Natural killer cell treated with Interleukin-12 subunit alpha and Interleukin-12 subunit beta and Interleukin-15 and Interleukin-18, amount 100 ng/mL, for 72 hours (primary cell): ENCODE results near the gene CFAP46. TPM values are rescaled to one million over a fixed set of nuclear protein-coding genes. Genes with fewer than 3 reads are reported as not detected.
"Not testable (repeated sequence)": the region's sequence is repeated elsewhere in the genome, so short reads cannot be mapped to it uniquely, and the experiment has no call there.

ENCODE experiments used
- ATAC-seq, 2 donors: fragments of 150-1000 bp; cut with Tn5 transposase in 1 of 2; sonication (Bioruptor Pico), chemical (Tn5 transposase) in 1 of 2; 2 replicates each; pipeline ENCODE4 v1.10.0; 2021
- DNase-seq: peaks from one replicate; pipeline ENCODE4 v3.0.0; 2022; ENCODE audit warnings: low spot score
- H3K27ac Mint-ChIP-seq, 2 donors: 1 replicate in 1 of 2; 2 replicates in 1 of 2; pipeline ENCODE4 v1.8.0; 2022; ENCODE audit warnings: mixed read lengths in 2 of 2, mild to moderate bottlenecking in 1 of 2, moderate library complexity in 1 of 2
- H3K27me3 Mint-ChIP-seq, 2 donors: 1 replicate in 1 of 2; 2 replicates in 1 of 2; pipeline ENCODE4 v1.8.0; 2022; ENCODE audit warnings: mixed read lengths in 2 of 2
- H3K36me3 Mint-ChIP-seq: one replicate; pipeline ENCODE4 v1.8.0; 2022; ENCODE audit warnings: mixed read lengths
- H3K4me1 Mint-ChIP-seq, 2 donors: 1 replicate in 1 of 2; 2 replicates in 1 of 2; pipeline ENCODE4 v1.8.0; 2022; ENCODE audit warnings: low read depth in 2 of 2, mixed read lengths in 2 of 2, mild to moderate bottlenecking in 1 of 2
- H3K4me3 Mint-ChIP-seq: one replicate; pipeline ENCODE4 v1.8.0; 2022; ENCODE audit warnings: mixed read lengths
- H3K9me3 Mint-ChIP-seq: 2 replicates; pipeline ENCODE4 v1.8.0; 2022; ENCODE audit warnings: mixed read lengths
- total RNA-seq, 2 donors: library from RNA; stranded (reverse); gene quantifications; one replicate each; pipeline ENCODE4 v1.2.3, GENCODE V29; 2022

The CFAP46 gene
- total RNA-seq, 2 donors from 2014 or later = 0.19 TPM; not detected in 1

- H3K9me3 Mint-ChIP-seq = no peaks in the 10 kb centered on the region
- H3K27me3 Mint-ChIP-seq = peaks cover 10 to 19% of the 10 kb centered on the region in 2 donors
- DNase-seq (peak; percentile 34), ATAC-seq (no peak)
- no peak overlapping the region for H3K4me3 Mint-ChIP-seq
- H3K36me3 Mint-ChIP-seq = no peaks in the 10 kb centered on the region
- H3K27ac Mint-ChIP-seq = no peak overlapping the region
- H3K4me1 Mint-ChIP-seq = no peaks in the 10 kb centered on the region
These were observed 32.0 kb upstream of the CFAP46 start for GRCh38 chr10:132974249-132974796.

- Mint-ChIP-seq H3K36me3 (no peaks in the 10 kb centered on the region), H3K4me3 (no peak overlapping the region), H3K4me1 (no peaks in the 10 kb centered on the region), H3K9me3 (no peaks in the 10 kb centered on the region), H3K27me3 (peaks cover 13 to 23% of the 10 kb centered on the region in 2 donors), H3K27ac (no peak overlapping the region)
- ATAC-seq (no peak), DNase-seq (peak; percentile 2)
These were observed 31.5 kb upstream of the CFAP46 start for GRCh38 chr10:132973903-132974241.

GRCh38 chr10:132972986-132973902 is 30.9 kb upstream of the CFAP46 start:
- no peaks in the 10 kb centered on the region for H3K36me3 Mint-ChIP-seq
- no peaks in the 10 kb centered on the region for H3K4me1 Mint-ChIP-seq
- no peak overlapping the region for H3K27ac Mint-ChIP-seq
- no peaks in the 10 kb centered on the region for H3K9me3 Mint-ChIP-seq
- no peak overlapping the region for H3K4me3 Mint-ChIP-seq
- no peak for DNase-seq
- peaks cover 13 to 28% of the 10 kb centered on the region in 2 donors for H3K27me3 Mint-ChIP-seq
- no peak for ATAC-seq

DNA sequence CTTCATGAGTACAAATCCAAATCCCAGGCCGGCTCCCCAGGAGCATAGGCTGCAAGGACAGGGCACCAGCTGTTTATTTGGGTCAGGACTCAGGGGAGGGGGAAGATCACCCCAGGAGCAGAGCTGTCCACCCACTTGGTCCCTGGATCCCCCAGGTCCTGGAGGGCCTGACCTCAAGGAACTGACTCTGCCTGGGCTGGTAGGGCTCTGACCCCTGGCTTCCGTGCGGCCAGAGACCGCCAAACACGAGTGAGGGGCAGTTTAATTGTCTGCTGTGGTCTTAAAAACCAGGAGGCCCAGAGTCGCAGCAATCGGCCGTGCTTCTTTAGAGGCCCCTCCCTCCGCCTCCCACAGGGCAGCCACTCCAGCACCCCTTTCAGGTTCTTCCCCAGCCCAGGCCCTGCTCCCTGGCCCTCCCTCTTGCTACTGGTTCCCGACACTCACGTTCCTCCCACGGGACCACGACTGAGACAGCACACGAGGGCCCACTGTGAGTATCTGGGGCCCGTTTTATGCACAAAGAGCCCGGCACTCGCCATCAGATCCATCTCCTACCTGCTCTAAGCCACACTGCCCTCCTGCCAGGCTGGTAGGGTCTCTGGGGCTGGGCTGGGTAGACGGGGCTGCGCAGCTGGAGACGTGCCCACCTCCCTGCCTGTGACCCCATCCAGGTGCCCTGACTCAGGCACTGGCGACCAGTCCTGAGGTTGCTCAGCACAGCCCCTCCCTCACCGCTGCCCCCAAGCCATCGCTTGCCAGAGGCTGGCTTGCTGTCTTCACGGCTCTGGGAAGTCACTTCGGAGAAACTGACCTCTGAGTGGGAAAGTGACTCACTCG is 30.0 kb upstream of the CFAP46 start:
- Mint-ChIP-seq H3K27ac (no peak overlapping the region), H3K4me3 (no peak overlapping the region), H3K4me1 (no peaks in the 10 kb centered on the region)

DNA sequence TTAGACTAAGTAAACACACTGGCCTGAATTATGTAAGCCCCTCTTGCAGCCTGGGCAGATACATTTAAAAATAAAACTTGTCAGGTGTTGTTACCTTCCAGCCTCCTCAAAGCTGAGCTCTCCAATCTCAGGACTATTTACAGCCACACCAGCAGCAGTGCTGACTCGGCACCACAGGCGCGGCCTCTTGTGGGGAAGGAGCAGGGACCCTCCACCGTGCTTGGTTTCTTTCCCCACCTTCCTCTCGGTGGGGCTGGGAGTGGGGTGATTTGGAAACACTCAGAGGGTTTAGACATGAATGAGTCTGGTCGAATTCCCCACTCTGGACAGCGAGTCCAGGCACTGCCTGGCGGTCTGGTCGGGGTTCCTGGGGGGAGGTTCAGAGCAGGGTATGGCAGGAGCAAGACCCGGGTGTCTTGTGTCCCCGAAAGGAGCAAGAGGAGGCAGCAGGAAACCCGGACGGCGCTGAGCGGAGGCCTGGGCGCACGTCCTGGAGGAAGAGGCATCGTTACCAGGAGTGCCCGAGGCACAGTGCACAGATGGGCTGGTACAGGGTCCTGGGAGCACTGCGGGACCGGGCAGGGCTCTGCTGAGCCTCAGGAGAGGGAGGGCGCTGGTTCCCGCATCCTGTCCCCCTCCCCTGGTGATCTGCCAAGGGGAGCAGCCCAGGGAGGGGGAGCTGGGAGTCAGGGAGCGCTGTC is 29.2 kb upstream of the CFAP46 start:
- ATAC-seq (no peak), DNase-seq (peak; percentile 29)
- H3K27me3 Mint-ChIP-seq = peaks cover 14 to 22% of the 10 kb centered on the region in 2 donors
- no peaks in the 10 kb centered on the region for H3K4me1 Mint-ChIP-seq
- no peaks in the 10 kb centered on the region for H3K9me3 Mint-ChIP-seq
- H3K27ac Mint-ChIP-seq = no peak overlapping the region
- no peak overlapping the region for H3K4me3 Mint-ChIP-seq
- H3K36me3 Mint-ChIP-seq = no peaks in the 10 kb centered on the region

More for the DNA sequence above, 30.0 kb upstream of the CFAP46 start:
- Mint-ChIP-seq H3K9me3 (no peaks in the 10 kb centered on the region), H3K36me3 (no peaks in the 10 kb centered on the region), H3K27me3 (peaks cover 13 to 20% of the 10 kb centered on the region in 2 donors)
- ATAC-seq = peak in 1 of 2 donors; percentile 28
- DNase-seq = no peak

- ATAC-seq = no peak
These were observed 28.5 kb upstream of the CFAP46 start for GRCh38 chr10:132970641-132971438.

GRCh38 chr10:132967540-132967939 is 25.2 kb upstream of the CFAP46 start:
- Mint-ChIP-seq H3K27ac (no peak overlapping the region), H3K27me3 (peaks cover 28 to 35% of the 10 kb centered on the region in 2 donors), H3K9me3 (no peaks in the 10 kb centered on the region), H3K4me1 (peaks cover 11 to 14% of the 10 kb centered on the region in 2 donors), H3K36me3 (no peaks in the 10 kb centered on the region), H3K4me3 (no peak overlapping the region)
- no peak for DNase-seq
- no peak for ATAC-seq

More at GRCh38 chr10:132970641-132971438, 28.5 kb upstream of the CFAP46 start:
- H3K27ac Mint-ChIP-seq = no peak overlapping the region
- no peak overlapping the region for H3K4me3 Mint-ChIP-seq
- DNase-seq = peak; percentile 57
- H3K9me3 Mint-ChIP-seq = no peaks in the 10 kb centered on the region
- H3K36me3 Mint-ChIP-seq = no peaks in the 10 kb centered on the region
- H3K27me3 Mint-ChIP-seq = peaks cover 21 to 24% of the 10 kb centered on the region in 2 donors
- H3K4me1 Mint-ChIP-seq = no peaks in the 10 kb centered on the region

DNA sequence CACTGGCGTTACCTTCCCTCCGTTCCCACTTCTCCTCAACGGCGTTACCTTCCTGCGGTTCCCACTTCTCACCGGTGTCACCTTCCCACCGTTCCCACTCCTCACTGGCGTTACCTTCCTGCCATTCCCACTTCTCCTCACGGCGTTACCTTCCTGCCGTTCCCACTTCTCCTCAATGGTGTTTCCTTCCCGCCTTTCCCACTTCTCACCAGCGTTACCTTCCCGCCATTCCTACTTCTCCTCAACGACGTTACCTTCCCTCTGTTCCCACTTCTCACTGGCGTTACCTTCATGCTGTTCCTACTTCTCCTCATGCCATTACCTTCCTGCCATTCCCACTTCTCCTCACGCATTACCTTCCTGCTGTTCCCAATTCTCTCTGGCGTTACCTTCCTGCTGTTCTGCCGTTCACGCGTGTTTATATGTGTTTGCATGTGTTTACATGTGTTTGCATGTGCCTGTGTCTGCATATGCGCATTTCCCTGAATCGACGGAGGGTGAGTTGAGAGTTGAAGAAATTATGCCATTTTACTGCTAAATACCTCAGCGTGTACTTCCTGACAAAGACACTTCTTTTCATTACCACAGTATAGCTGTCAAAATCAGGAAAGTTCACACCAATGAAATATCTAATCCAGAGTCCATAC is 23.2 kb upstream of the CFAP46 start:
- Mint-ChIP-seq H3K4me3 (peak overlapping the region; percentile 7), H3K9me3 (no peaks in the 10 kb centered on the region), H3K27me3 (peaks cover 28% of the 10 kb centered on the region in 2 donors), H3K36me3 (no peaks in the 10 kb centered on the region), H3K27ac (no peak overlapping the region), H3K4me1 (peaks cover 20 to 22% of the 10 kb centered on the region in 2 donors)
- DNase-seq (no peak), ATAC-seq (no peak)

DNA sequence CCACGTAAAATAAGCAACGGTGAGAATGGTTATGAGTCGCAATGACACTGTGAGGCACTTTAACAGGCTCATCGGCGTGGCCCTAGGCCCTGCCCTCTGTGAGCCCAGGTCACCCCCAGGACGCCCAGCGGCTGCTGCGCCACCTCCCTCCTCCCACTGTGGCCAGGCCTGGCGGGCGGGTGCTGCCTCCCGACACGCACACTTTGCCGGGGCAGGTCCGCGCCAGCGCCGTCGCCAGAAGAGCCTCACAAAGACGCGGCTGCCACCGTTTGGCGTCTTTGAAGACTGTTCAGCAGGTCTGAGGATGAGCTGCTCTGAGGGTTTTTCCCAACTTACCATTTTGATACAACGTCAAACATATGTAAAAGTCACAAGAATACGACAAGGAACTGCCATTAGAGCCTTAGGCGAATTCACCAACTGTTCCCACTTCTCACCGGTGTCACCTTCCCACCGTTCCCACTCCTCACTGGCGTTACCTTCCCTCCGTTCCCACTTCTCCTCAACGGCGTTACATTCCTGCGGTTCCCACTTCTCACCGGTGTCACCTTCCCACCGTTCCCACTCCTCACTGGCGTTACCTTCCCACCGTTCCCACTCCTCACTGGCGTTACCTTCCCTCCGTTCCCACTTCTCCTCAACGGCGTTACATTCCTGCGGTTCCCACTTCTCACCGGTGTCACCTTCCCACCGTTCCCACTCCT is 22.5 kb upstream of the CFAP46 start:
- not testable (repeated sequence) for H3K36me3 Mint-ChIP-seq, H3K9me3 Mint-ChIP-seq, H3K27ac Mint-ChIP-seq, ATAC-seq, H3K4me3 Mint-ChIP-seq, DNase-seq
- peaks cover 20 to 22% of the 10 kb centered on the region in 2 donors for H3K4me1 Mint-ChIP-seq
- peaks cover 21 to 28% of the 10 kb centered on the region in 2 donors for H3K27me3 Mint-ChIP-seq

DNA sequence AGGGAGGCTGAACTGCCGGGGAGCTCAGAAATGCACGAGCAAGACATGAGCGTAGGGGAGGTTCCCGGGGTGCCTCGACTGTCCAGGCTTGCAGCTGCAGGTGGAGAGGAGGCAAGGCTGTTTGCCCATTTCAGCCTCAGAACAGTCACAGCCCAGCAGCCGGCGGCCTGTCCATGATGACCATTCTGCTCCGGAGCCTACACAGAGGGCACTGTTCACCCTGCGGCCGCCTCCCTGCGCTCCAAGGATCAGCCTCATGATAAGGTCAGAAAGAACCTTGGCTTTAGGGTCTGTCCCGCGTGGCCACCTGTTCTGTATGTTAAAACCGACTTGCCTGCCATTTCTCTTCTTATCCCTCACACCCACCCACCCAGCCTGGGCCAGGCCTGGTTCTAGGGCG is 21.9 kb upstream of the CFAP46 start:
- no peak overlapping the region for H3K4me3 Mint-ChIP-seq
- DNase-seq (no peak), ATAC-seq (no peak)
- no peaks in the 10 kb centered on the region for H3K36me3 Mint-ChIP-seq
- H3K27me3 Mint-ChIP-seq = peaks cover 16 to 26% of the 10 kb centered on the region in 2 donors
- no peaks in the 10 kb centered on the region for H3K9me3 Mint-ChIP-seq
- H3K4me1 Mint-ChIP-seq = peaks cover 20 to 22% of the 10 kb centered on the region in 2 donors
- no peak overlapping the region for H3K27ac Mint-ChIP-seq

DNA sequence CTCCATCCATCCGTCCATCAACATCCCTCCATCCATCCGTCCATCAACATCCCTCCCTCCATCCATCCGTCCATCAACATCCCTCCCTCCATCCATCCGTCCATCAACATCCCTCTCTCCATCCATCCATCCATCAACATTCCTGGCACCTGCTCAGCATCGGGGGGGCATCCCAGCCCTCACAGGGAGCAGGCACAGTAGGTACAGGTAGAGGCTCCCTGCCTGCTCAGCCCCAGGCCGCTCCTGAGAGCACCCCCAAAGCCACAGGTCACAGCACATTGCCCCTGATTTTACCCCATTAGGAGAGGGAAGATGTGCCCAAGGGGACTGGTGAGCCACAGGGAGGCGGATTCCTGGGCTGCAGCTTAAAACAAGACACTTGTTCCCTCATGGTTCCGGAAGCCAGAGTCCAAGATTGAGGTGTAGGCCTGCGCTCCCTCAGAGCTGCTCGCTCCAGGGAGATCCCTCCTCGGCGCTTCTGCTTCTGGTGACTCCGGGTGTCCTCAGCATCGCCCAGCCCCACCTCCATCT is 21.1 kb upstream of the CFAP46 start:
- H3K9me3 Mint-ChIP-seq = no peaks in the 10 kb centered on the region
- peaks cover 20 to 22% of the 10 kb centered on the region in 2 donors for H3K4me1 Mint-ChIP-seq
- H3K27me3 Mint-ChIP-seq = peaks cover 14 to 20% of the 10 kb centered on the region in 2 donors
- DNase-seq (no peak), ATAC-seq (no peak)
- H3K27ac Mint-ChIP-seq = peak overlapping the region; percentile 76 to 82
- no peaks in the 10 kb centered on the region for H3K36me3 Mint-ChIP-seq
- H3K4me3 Mint-ChIP-seq = peak overlapping the region; percentile 97
